Muscle of back (tissue), 11 donors: Measurements from ENCODE around the gene XKR3. TPM values are rescaled to one million over a fixed set of nuclear protein-coding genes. Genes with fewer than 3 reads are reported as not detected.
"Not testable (repeated sequence)": the region's sequence is repeated elsewhere in the genome, so short reads cannot be mapped to it uniquely, and the experiment has no call there.

Source experiments
- DNase-seq, 3 donors: peaks; one replicate each; pipeline versions ENCODE4 v3.0.0 to v3.0.0-alpha.2; 2013
- polyA plus RNA-seq, 10 donors: library from polyadenylated mRNA; unstranded; fragments of 120-200 nt; gene quantifications; one replicate each; pipeline ENCODE4 v1.2.1, GENCODE V29; 2013; ENCODE audit not compliant: insufficient read length in 10 of 10

Gene XKR3
- polyA plus RNA-seq, 10 donors = 0.12 to 0.22 TPM; not detected in 8

GRCh38 chr22:16748160-16748929 lies 76.9 kb downstream of the XKR3 start:
- DNase-seq = not testable (repeated sequence)

- DNase-seq = not testable (repeated sequence)
Measured at GRCh38 chr22:16747266-16748159, 77.7 kb downstream of the XKR3 start.

GRCh38 chr22:16734271-16734670 lies 90.9 kb downstream of the XKR3 start:
- DNase-seq = not testable (repeated sequence)

Other genes with a start within 250 kb of the XKR3 start
- gene CCT8L2, start 232.6 kb downstream of the XKR3 start, polyA plus RNA-seq = not detected
- under 1 TPM in 1 of 10 donors, not detected in 9; 0.07 TPM for gene GAB4, start 182.8 kb upstream of the XKR3 start, polyA plus RNA-seq